Subcutaneous abdominal adipose tissue (tissue), 5 donors: Measurements from ENCODE around the gene CLCN1.

Source experiments
- H3K27ac ChIP-seq: one replicate; pipeline ENCODE4 v1.7.0; 2013; ENCODE audit warnings: low read depth, mild to moderate bottlenecking, inconsistent platforms, low read length, moderate library complexity
- H3K27me3 ChIP-seq, 5 donors: one replicate each; pipeline ENCODE4 v1.7.0; 2013; ENCODE audit warnings: low read length in 5 of 5, inconsistent platforms in 1 of 5; ENCODE audit not compliant: control insufficient read depth in 5 of 5, insufficient read depth in 4 of 5
- H3K36me3 ChIP-seq, 5 donors: one replicate each; pipeline ENCODE4 v1.7.0; 2013; ENCODE audit warnings: low read length in 5 of 5; ENCODE audit not compliant: control insufficient read depth in 5 of 5, insufficient read depth in 5 of 5
- H3K4me1 ChIP-seq, 5 donors: one replicate each; pipeline ENCODE4 v1.7.0; 2013; ENCODE audit warnings: low read length in 5 of 5, mild to moderate bottlenecking in 3 of 5, moderate library complexity in 1 of 5; ENCODE audit not compliant: control insufficient read depth in 5 of 5, insufficient read depth in 5 of 5
- H3K4me3 ChIP-seq, 5 donors: one replicate each; pipeline ENCODE4 v1.7.0; 2013; ENCODE audit warnings: low read length in 5 of 5, low read depth in 1 of 5
- H3K9ac ChIP-seq, 5 donors: one replicate each; pipeline ENCODE4 v1.7.0; 2013; ENCODE audit warnings: low read length in 5 of 5, mild to moderate bottlenecking in 4 of 5, moderate library complexity in 3 of 5
- H3K9me3 ChIP-seq, 5 donors: one replicate each; pipeline ENCODE4 v1.7.0; 2013; ENCODE audit warnings: low read length in 5 of 5; ENCODE audit not compliant: control insufficient read depth in 5 of 5
- donor health status: healthy.
- donor health status: healthy.
- donor health status: healthy.
- donor health status: healthy.
- donor health status: healthy.

CLCN1 gene

GRCh38 chr7:143351060-143351459, 35.1 kb downstream of the CLCN1 start:
- no peak overlapping the region for H3K27ac ChIP-seq
- H3K4me1 ChIP-seq, result no peaks in the 10 kb centered on the region
- H3K9me3 ChIP-seq, result no peaks in the 10 kb centered on the region
- no peak overlapping the region for H3K9ac ChIP-seq
- H3K4me3 ChIP-seq, result no peak overlapping the region
- peaks cover 2 to 19% (median 4%) of the 10 kb centered on the region in 5 donors for H3K27me3 ChIP-seq
- no peaks in the 10 kb centered on the region for H3K36me3 ChIP-seq

GRCh38 chr7:143351574-143351973, 35.7 kb downstream of the CLCN1 start:
- Histone ChIP-seq H3K9ac (no peak overlapping the region), H3K36me3 (no peaks in the 10 kb centered on the region), H3K27ac (no peak overlapping the region), H3K27me3 (peaks cover 1 to 22% (median 3%) of the 10 kb centered on the region in 5 donors), H3K4me3 (no peak overlapping the region), H3K9me3 (no peaks in the 10 kb centered on the region), H3K4me1 (no peaks in the 10 kb centered on the region)

- H3K36me3 ChIP-seq, result no peaks in the 10 kb centered on the region
- H3K9ac ChIP-seq, result no peak overlapping the region
- no peaks in the 10 kb centered on the region for H3K9me3 ChIP-seq
- no peak overlapping the region for H3K4me3 ChIP-seq
- peaks cover 0 to 22% (median 3%) of the 10 kb centered on the region in 5 donors for H3K27me3 ChIP-seq
- H3K27ac ChIP-seq, result no peak overlapping the region
- no peaks in the 10 kb centered on the region for H3K4me1 ChIP-seq
These were observed 36.7 kb downstream of the CLCN1 start for GRCh38 chr7:143352531-143353002.

DNA sequence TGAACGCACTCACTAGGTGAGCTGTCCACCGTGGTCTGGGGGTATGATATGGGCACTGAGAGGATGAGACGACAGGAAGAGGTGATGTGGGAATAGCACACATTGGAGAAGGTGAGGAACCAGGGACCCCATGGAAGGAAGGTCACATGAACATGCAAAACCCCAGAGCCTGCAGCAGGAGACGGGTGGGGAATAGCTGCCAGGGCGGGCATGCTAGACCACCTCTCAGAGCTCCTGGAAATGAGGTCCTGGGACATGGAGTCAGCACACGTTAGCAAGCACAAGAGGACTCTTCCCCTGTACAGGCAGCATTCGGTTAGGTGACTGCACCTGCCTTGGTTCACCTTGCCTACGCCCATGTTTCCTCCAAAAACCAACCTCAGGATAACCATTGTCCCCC, 38.5 kb downstream of the CLCN1 start:
- H3K4me1 ChIP-seq, result no peaks in the 10 kb centered on the region
- no peak overlapping the region for H3K9ac ChIP-seq
- no peaks in the 10 kb centered on the region for H3K36me3 ChIP-seq
- H3K4me3 ChIP-seq, result no peak overlapping the region
- H3K27ac ChIP-seq, result no peak overlapping the region
- H3K27me3 ChIP-seq, result peaks cover 0 to 30% (median 3%) of the 10 kb centered on the region in 5 donors
- H3K9me3 ChIP-seq, result no peaks in the 10 kb centered on the region

DNA sequence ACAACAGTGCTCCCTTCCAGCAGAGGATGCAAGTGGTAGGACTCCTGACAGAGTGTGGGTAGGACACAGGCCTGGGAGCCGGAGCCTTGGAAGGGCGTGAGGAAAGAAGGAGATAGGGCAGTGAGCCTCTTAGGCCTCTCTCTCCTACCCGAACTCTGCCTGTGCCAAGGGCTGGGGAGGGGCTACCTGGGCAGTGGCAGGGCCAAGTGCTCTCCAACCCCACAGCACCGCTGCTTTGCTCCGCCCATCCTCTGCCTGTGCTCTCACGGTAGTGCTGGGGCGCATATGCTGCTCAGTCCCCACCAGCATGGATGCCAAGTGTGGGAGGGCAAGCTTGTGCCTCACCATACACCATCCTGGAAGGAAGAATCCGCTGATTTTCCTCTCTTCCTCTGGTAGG, 39.1 kb downstream of the CLCN1 start:
- no peak overlapping the region for H3K4me3 ChIP-seq
- H3K27me3 ChIP-seq, result peaks cover 0 to 35% (median 3%) of the 10 kb centered on the region in 5 donors
- no peaks in the 10 kb centered on the region for H3K9me3 ChIP-seq
- no peaks in the 10 kb centered on the region for H3K4me1 ChIP-seq
- H3K27ac ChIP-seq, result no peak overlapping the region
- no peak overlapping the region for H3K9ac ChIP-seq
- H3K36me3 ChIP-seq, result no peaks in the 10 kb centered on the region

GRCh38 chr7:143355450-143356385, 39.8 kb downstream of the CLCN1 start:
- H3K9ac ChIP-seq, result no peak overlapping the region
- no peak overlapping the region for H3K27ac ChIP-seq
- no peaks in the 10 kb centered on the region for H3K4me1 ChIP-seq
- no peaks in the 10 kb centered on the region for H3K9me3 ChIP-seq
- H3K36me3 ChIP-seq, result no peaks in the 10 kb centered on the region
- peaks cover 2 to 41% (median 3%) of the 10 kb centered on the region in 5 donors for H3K27me3 ChIP-seq
- H3K4me3 ChIP-seq, result no peak overlapping the region

DNA sequence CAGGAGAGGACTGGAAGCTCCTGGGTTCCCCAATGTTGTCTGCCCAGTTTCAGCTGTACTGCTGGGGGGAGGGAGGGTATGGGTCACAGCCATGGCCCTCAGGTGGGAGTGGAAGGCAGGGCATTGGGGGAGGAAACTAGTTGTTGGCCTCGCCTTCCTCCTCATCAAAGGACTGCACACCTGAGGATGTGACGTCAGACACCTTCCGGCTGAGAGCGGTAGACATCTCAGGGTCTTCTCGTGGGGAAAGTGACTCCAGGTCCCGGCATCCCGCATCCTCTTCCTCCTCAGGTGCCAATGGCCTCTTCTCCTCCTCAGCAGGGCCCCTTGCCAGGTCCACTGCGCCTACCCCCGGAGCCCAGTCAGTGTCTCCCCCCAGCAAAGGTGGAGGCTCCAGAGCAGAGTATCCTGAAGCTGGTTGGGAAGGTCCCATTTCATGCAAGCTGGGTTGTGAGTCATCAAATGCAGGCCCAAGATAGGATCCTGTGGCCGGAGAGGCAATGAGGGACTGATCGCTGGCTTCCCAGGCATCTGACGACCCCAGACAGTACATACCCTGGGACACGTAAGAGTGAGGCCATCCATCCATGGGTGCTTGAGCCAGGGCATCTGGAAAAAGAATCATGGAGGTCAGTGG, 40.6 kb downstream of the CLCN1 start:
- Histone ChIP-seq H3K36me3 (no peaks in the 10 kb centered on the region), H3K9ac (no peak overlapping the region), H3K4me3 (no peak overlapping the region), H3K4me1 (no peaks in the 10 kb centered on the region), H3K9me3 (no peaks in the 10 kb centered on the region), H3K27ac (no peak overlapping the region), H3K27me3 (peaks cover 5 to 44% (median 9%) of the 10 kb centered on the region in 5 donors)

GRCh38 chr7:143358626-143359025, 42.7 kb downstream of the CLCN1 start:
- H3K27me3 ChIP-seq, result peaks cover 15 to 50% (median 18%) of the 10 kb centered on the region in 5 donors
- H3K27ac ChIP-seq, result no peak overlapping the region
- H3K9me3 ChIP-seq, result no peaks in the 10 kb centered on the region
- H3K36me3 ChIP-seq, result no peaks in the 10 kb centered on the region
- H3K9ac ChIP-seq, result no peak overlapping the region
- no peak overlapping the region for H3K4me3 ChIP-seq
- H3K4me1 ChIP-seq, result peaks cover 0 to 12% (median 9%) of the 10 kb centered on the region in 5 donors

DNA sequence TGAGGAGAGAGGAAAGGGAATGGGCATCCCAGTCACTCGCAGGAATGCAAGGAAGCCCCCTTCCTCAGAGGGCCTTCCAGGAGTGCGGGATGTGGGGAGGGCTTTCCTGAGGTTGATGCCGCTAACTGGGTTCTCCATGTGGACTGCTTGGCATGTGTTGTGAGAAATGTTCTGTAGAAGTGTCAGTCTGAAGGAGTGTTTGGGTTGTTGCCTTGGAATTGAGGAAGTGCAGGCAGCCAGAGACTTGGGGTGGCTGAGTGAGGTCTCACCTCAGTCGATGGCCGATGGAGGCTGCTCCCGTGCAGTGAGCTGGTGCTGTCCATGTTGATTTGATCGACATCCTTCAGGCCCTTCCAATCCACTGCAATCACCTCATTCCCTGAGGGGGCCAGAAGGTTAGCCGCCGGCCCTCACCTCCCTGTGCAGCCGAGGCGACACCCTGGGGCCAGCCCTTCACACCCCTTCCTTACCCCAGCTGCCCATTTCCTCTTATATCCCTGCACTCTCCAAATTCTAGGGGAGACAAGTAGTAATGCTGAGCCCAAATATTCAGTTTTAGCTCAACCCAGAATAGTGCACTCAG, 44.0 kb downstream of the CLCN1 start:
- Histone ChIP-seq H3K4me3 (no peak overlapping the region), H3K4me1 (peaks cover 0 to 12% (median 9%) of the 10 kb centered on the region in 5 donors), H3K9ac (no peak overlapping the region), H3K36me3 (no peaks in the 10 kb centered on the region), H3K27ac (no peak overlapping the region), H3K9me3 (no peaks in the 10 kb centered on the region), H3K27me3 (peaks cover 15 to 43% (median 22%) of the 10 kb centered on the region in 5 donors)
